NCI-H1694 (cell line): ENCODE data around the gene THSD4.
A peak's percentile ranks its signal among the peaks of the same experiment; 100 is the strongest.

Experiments
- DNase-seq: peaks from one replicate; lab custom pipeline; 2025; lab: John Stamatoyannopoulos, UW

Gene THSD4

GRCh38 chr15:71545923-71546322, 430.7 kb downstream of the THSD4 start:
- DNase-seq, result no peak

- DNase-seq, result no peak
Measured at GRCh38 chr15:71547011-71547410, 431.7 kb downstream of the THSD4 start.

GRCh38 chr15:71548401-71548807, 433.1 kb downstream of the THSD4 start:
- DNase-seq, result no peak

GRCh38 chr15:71549091-71549490, 433.8 kb downstream of the THSD4 start:
- no peak for DNase-seq

GRCh38 chr15:71549697-71550096, 434.4 kb downstream of the THSD4 start:
- no peak for DNase-seq

GRCh38 chr15:71551566-71551965, 436.3 kb downstream of the THSD4 start:
- no peak for DNase-seq

GRCh38 chr15:71559098-71559497, 443.8 kb downstream of the THSD4 start:
- no peak for DNase-seq

- no peak for DNase-seq
Measured at GRCh38 chr15:71559616-71560015, 444.3 kb downstream of the THSD4 start.

GRCh38 chr15:71562251-71562650, 447.0 kb downstream of the THSD4 start:
- no peak for DNase-seq

- no peak for DNase-seq
Measured at GRCh38 chr15:71564217-71564616, 448.9 kb downstream of the THSD4 start.

GRCh38 chr15:71565006-71565405, 449.7 kb downstream of the THSD4 start:
- no peak for DNase-seq

GRCh38 chr15:71565631-71566160, 450.4 kb downstream of the THSD4 start:
- DNase-seq, result no peak

- no peak for DNase-seq
Measured at GRCh38 chr15:71566226-71566625, 451.0 kb downstream of the THSD4 start.

- no peak for DNase-seq
Measured at GRCh38 chr15:71567173-71567572, 451.9 kb downstream of the THSD4 start.

- DNase-seq, result no peak
Measured at GRCh38 chr15:71568227-71568626, 453.0 kb downstream of the THSD4 start.

- DNase-seq, result no peak
Measured at GRCh38 chr15:71570736-71571135, 455.5 kb downstream of the THSD4 start.

- DNase-seq, result no peak
Measured at GRCh38 chr15:71571641-71572040, 456.4 kb downstream of the THSD4 start.

GRCh38 chr15:71572452-71573053, 457.3 kb downstream of the THSD4 start:
- no peak for DNase-seq

GRCh38 chr15:71573599-71573998, 458.3 kb downstream of the THSD4 start:
- DNase-seq, result no peak

- DNase-seq, result peak; percentile 32
Measured at GRCh38 chr15:71575474-71576045, 460.3 kb downstream of the THSD4 start.

GRCh38 chr15:71577071-71577470, 461.8 kb downstream of the THSD4 start:
- no peak for DNase-seq

- DNase-seq, result no peak
Measured at GRCh38 chr15:71581398-71581930, 466.2 kb downstream of the THSD4 start.

GRCh38 chr15:71585159-71585558, 469.9 kb downstream of the THSD4 start:
- no peak for DNase-seq

GRCh38 chr15:71586463-71586862, 471.2 kb downstream of the THSD4 start:
- no peak for DNase-seq
